Cortex of kidney (tissue), 1 donor: Measurements from ENCODE around the gene MIPEP.
"Not testable (repeated sequence)": the region's sequence is repeated elsewhere in the genome, so short reads cannot be mapped to it uniquely, and the experiment has no call there.

Experiments
- DNase-seq: peaks from one replicate; lab custom pipeline; 2025; lab: John Stamatoyannopoulos, UW

MIPEP gene

GRCh38 chr13:23749288-23749873 is 139.8 kb downstream of the MIPEP start:
- DNase-seq = no peak

GRCh38 chr13:23748109-23748990 is 140.8 kb downstream of the MIPEP start:
- no peak for DNase-seq

GRCh38 chr13:23746141-23746540 is 143.1 kb downstream of the MIPEP start:
- not testable (repeated sequence) for DNase-seq

GRCh38 chr13:23744315-23744714 is 144.9 kb downstream of the MIPEP start:
- no peak for DNase-seq

GRCh38 chr13:23743278-23744076 is 145.7 kb downstream of the MIPEP start:
- no peak for DNase-seq

GRCh38 chr13:23741879-23742510 is 147.2 kb downstream of the MIPEP start:
- DNase-seq = no peak

- no peak for DNase-seq
Measured at GRCh38 chr13:23740002-23740401, 149.2 kb downstream of the MIPEP start.

GRCh38 chr13:23739596-23739995 is 149.6 kb downstream of the MIPEP start:
- DNase-seq = no peak

GRCh38 chr13:23736541-23736940 is 152.7 kb downstream of the MIPEP start:
- no peak for DNase-seq

GRCh38 chr13:23735329-23735728 is 153.9 kb downstream of the MIPEP start:
- DNase-seq = no peak

GRCh38 chr13:23731709-23732108 is 157.5 kb downstream of the MIPEP start:
- no peak for DNase-seq

GRCh38 chr13:23730251-23730650 is 158.9 kb downstream of the MIPEP start:
- no peak for DNase-seq

- DNase-seq = no peak
Measured at GRCh38 chr13:23729531-23729930, 159.7 kb downstream of the MIPEP start.

- no peak for DNase-seq
Measured at GRCh38 chr13:23728807-23729206, 160.4 kb downstream of the MIPEP start.

GRCh38 chr13:23725922-23726321 is 163.3 kb downstream of the MIPEP start:
- DNase-seq = no peak

GRCh38 chr13:23724196-23724970 is 164.8 kb downstream of the MIPEP start:
- DNase-seq = no peak

GRCh38 chr13:23723471-23723870 is 165.7 kb downstream of the MIPEP start:
- no peak for DNase-seq

GRCh38 chr13:23722726-23723453 is 166.3 kb downstream of the MIPEP start:
- DNase-seq = no peak

- DNase-seq = no peak
Measured at GRCh38 chr13:23718996-23719395, 170.2 kb downstream of the MIPEP start.

GRCh38 chr13:23716401-23716800 is 172.8 kb downstream of the MIPEP start:
- no peak for DNase-seq

- no peak for DNase-seq
Measured at GRCh38 chr13:23715762-23716235, 173.4 kb downstream of the MIPEP start.
